ENCODE results near the gene RGS7. TPM values are rescaled to one million over a fixed set of nuclear protein-coding genes. Genes with fewer than 3 reads are reported as not detected.

Gene RGS7
- total and polyA plus RNA-seq, 2 of the 4 experiments (the other 2 are of a cell fraction) = 0.58 to 0.72 TPM

GRCh38 chr1:241113557-241113956, 243.4 kb downstream of the RGS7 start:
- Histone ChIP-seq H3K9me3 (ENCODE audit: control insufficient read depth, insufficient read depth, low read length) (peaks cover 6% of the 10 kb centered on the region; the same call in 1 of the 2 replicates), H3K27me3 (ENCODE audit: control insufficient read depth, insufficient read depth, low read length) (no peaks in the 10 kb centered on the region), H4K91ac (ENCODE audit: insufficient read depth, low read depth, low read length) (no peak overlapping the region), H2BK15ac (ENCODE audit: low read depth, low read length) (no peak overlapping the region), H3K9me1 (ENCODE audit: insufficient read depth, low read length) (no peaks in the 10 kb centered on the region), H3K4ac (ENCODE audit: low read depth, low read length) (no peak overlapping the region), H3K9ac (ENCODE audit: low read depth, low read length) (no peak overlapping the region), H3K18ac (ENCODE audit: low read depth, low read length) (no peak overlapping the region), H3K4me2 (ENCODE audit: low read depth, low read length) (no peak overlapping the region), H3K27ac (ENCODE audit: insufficient read depth, low read length) (no peak overlapping the region), H2BK20ac (ENCODE audit: low read depth, low read length) (no peak overlapping the region), H3K36me3 (ENCODE audit: control insufficient read depth, insufficient read depth, low read length) (no peaks in the 10 kb centered on the region), H3K79me1 (ENCODE audit: low read depth in 1 of 2, low read length in 2 of 2) (no peaks in the 10 kb centered on the region), H4K20me1 (ENCODE audit: insufficient read depth, low read length) (no peaks in the 10 kb centered on the region), H2AFZ (replicated peaks; ENCODE audit: low read length, poor library complexity) (no peak overlapping the region), H4K8ac (ENCODE audit: low read depth in 2 of 2, low read length in 2 of 2) (no peak overlapping the region), H2BK120ac (ENCODE audit: low read depth, low read length) (no peak overlapping the region), H2AK5ac (ENCODE audit: low read depth, low read length) (no peak overlapping the region), H3K14ac (replicated peaks; ENCODE audit: low read depth, low read length) (no peak overlapping the region), H4K5ac (ENCODE audit: low read depth, low read length) (no peak overlapping the region), H3K23ac (ENCODE audit: low read depth, low read length) (no peak overlapping the region), H3K4me3 (ENCODE audit: insufficient read depth, low read depth, low read length) (no peak overlapping the region), H2BK5ac (ENCODE audit: low read depth, low read length, poor library complexity, severe bottlenecking) (no peak overlapping the region), H3K56ac (ENCODE audit: extremely low read depth, insufficient read depth, low read length) (no peak overlapping the region), H2AK9ac (replicated peaks; ENCODE audit: low read depth, low read length, poor library complexity) (no peak overlapping the region), H3K4me1 (ENCODE audit: control insufficient read depth, insufficient read depth, low read length) (no peaks in the 10 kb centered on the region)
- POLR2A ChIA-PET (ENCODE audit: unreplicated experiment) = interaction anchor here (0.6 kb wide), 1 partner anchor 187 kb away, joined by 3 read pairs; no protein-coding TSS in a partner anchor
- dilution Hi-C loops (cut with HindIII; ENCODE audit: low sequenced_read_pairs, unreplicated experiment) = no loop called here
- DNase-seq (no peak), ATAC-seq (ENCODE audit: low read depth) (no peak)
- no TSS peak for BruUV-seq (replicated peaks)
- intact Hi-C loops (cut with micrococcal nuclease) = no loop called here
- no CpG with 5 or more reads among the region's 5 CpGs for WGBS, 2 experiments (ENCODE audit: extremely low coverage in 2 of 2, insufficient read length in 1 of 2)
- CTCF ChIA-PET = no interaction called here
- TF ChIP-seq CEBPB (IDR thresholded peaks at IDR 0.05; ENCODE audit: low read depth, low read length) = no peak
- no peak for TF ChIP-seq FOS (IDR thresholded peaks at IDR 0.05; ENCODE audit: low read depth, low read length)
- in situ Hi-C loops (cut with MboI; ENCODE audit: low sequenced_read_pairs) = no loop called here

Measured in IMR-90 (cell line).